Right lobe of liver (tissue), 4 donors: ENCODE data around the gene SDK1.

Experiments used
- CTCF ChIP-seq, 4 donors: fragments of 200-600 bp in 3 of 4; fragments of 450-650 bp in 1 of 4; IDR thresholded peaks; one replicate each; pipeline versions ENCODE4 v1.5.1 to v1.8.0; 2016 to 2022; ENCODE audit warnings: antibody characterized with exemption in 4 of 4, mild to moderate bottlenecking in 2 of 4
- POLR2A ChIP-seq: fragments of 450-650 bp; IDR thresholded peaks from one replicate; pipeline ENCODE4 v1.6.1; 2017; ENCODE audit warnings: antibody characterized with exemption, mild to moderate bottlenecking
- donor health status: DM: no; HTN: no; CAD: no.
- donor health status: DM: no; HTN: no; CAD: no.
- donor health status: DM: no; HTN: yes; CAD: no.

GRCh38 chr7:3358991-3359390 is 57.9 kb downstream of the SDK1 start:
- TF ChIP-seq CTCF (IDR thresholded peaks at IDR 0.05) = no peak
- no peak for TF ChIP-seq POLR2A
